ENCODE data around the gene RHEB.
A peak's percentile ranks its signal among the peaks of the same experiment; 100 is the strongest.
"Not testable (repeated sequence)": the region's sequence is repeated elsewhere in the genome, so short reads cannot be mapped to it uniquely, and the experiment has no call there.

The RHEB gene, protein sequence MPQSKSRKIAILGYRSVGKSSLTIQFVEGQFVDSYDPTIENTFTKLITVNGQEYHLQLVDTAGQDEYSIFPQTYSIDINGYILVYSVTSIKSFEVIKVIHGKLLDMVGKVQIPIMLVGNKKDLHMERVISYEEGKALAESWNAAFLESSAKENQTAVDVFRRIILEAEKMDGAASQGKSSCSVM

DNA sequence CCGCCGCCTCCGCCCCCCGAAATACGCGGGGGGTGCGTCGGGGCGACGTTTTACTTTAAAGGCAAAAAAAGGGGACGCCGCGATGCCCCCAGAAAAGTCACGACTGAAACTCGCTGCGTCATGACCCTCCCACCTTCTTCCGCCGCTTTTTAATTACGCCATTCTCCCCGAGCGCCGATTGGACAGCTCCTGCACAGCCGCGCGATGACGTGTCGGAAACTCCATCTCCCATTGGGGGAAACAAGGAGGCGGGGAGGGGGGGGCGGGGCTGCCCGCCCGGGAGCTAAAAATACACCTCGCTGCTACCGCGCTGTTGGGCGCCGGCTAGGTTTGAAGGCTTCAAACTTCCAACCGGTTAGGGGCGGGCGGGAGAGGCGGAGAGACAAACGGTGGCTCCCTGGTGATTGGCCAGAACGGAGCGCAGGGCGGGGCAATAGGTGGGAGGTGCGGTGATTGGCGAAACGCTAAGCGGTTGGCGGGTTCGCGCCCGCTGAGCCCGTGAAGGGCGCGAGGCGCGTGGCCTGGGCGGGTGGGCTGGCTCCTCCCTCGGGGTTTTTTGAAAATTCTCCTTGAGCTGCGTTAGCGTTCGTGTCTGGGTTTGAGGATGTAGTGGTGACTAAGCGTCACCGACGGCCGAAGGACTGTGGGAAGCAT is at the start of gene RHEB:
RHEB (minus strand) TSS at position 131 of the 654 bp plus-strand sequence. CDS start 384 bp downstream, outside the sequence.
- peak; percentile 99 for DNase-seq

DNA sequence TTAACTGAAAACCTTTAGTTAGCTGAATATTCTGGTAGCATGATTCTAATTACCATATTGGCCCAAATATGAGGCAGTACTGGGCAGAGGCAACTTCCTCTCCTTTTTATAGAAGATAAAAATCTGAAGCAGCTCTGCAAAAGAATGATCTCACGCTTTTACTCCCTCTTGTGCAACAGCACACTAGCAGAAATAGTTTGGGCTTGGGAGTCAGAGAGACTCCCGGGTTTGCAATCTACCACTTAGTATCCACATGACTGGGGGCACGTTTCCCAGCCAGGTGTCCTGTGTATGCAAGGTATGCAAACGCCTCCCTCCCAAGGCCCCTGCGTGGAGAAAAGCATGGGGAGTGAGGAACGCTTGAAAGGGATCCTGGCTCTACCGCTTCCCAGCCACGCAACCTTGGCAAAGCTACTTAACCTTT is 47.2 kb upstream of the RHEB start:
- no peak for DNase-seq

DNA sequence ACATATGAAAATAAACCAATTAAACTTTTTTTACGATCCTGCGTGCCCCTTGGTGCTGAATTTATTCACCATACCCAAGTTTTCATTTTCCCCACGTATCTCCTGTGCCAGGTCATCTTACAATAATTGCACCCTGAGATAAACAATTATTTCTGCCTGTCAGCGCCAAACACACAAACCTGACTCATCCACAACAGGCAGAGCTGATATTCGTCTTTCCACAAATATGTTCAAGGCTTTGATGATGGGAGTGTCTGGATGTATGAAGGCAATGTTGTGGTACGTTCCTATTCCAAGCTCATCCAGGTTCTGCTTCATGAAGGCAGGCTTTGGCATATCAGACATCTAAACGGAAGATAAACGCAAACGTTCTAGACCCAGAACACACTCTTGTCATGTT is 45.8 kb upstream of the RHEB start:
- DNase-seq, result no peak

DNA sequence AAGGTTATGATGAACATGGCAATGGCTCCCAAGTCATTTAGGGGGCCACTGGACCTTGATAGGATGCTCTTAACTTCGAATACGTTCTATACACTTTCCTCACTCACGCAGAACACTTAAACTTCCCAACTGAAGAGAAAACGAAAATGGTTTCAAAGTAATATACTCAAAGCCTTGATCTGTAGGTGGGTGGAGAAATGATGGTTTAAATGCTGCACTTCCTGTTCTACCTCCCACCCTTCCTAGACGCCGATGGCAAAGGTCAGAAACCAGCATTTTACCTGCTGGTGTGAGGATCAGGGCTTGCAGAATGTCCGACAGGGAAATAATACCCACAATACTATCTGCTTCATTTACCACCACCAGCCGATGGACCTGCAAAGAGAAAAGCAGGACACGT is 40.5 kb upstream of the RHEB start:
- DNase-seq, result no peak

DNA sequence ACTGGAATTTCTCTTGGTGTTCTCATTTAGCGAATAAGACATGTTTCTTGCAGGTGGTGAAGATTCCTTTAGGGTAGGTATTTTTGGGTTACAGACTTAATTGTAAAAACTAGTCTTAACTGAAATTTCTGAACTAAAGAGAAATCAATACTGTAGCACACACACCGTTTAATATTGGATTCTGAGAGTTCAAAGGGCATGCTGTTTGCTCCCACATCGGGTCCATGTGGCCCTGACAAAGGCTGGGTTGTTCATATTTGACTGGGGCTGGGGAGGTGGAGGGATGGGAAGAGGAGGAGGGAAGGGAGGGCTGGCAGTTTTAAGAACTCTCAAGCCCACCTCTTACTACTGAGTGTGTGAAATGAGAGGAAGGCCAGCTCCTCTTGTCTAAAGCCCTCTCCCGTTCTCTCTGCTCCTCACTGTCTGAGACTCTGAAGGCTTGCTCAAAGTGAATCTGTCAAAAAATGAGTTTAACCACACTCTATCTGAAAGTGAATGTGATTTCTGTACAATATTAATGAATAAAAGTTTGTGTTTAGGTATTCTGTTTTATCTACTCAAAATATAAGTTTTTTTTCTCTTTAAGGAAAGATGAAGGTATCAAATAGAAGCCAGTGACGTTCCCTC is 40.0 kb upstream of the RHEB start:
- no peak for DNase-seq

DNA sequence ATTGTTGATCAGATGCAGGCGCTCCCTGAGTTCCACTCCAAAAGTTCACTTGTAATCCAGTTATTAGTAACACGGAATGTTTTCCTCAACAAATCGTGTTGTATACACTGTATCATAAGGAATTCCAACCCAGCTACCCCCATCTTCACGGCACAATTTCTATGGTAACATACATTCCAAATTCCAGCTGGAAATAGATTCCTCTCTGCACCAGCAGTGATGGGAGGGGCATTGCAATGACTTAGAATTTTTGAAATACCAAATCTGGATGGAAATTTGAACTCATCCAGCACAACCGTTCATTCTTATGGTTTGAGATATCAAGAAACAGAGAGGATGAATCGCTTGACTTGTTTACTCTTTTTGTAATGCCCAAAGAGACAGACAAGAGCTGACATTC is 38.9 kb upstream of the RHEB start:
- DNase-seq, result no peak

DNA sequence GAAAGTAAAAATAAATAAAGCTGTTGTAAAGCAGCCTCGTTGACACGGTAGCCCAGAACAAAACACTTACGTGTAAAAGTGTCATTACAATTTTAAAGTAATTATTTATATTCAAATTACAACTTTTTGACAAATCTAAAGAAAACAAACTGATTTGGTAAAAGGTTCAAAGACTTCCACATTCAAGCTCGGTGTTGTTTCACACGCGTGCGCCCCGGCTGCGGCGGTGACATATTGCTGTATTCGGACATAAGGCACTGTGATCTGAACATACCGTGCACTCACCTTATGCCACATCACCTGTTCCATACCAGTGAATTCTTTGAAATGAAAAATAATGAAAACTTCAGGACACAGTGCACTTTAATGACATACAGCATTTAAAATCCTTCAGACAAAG is 36.9 kb upstream of the RHEB start:
- DNase-seq, result no peak

DNA sequence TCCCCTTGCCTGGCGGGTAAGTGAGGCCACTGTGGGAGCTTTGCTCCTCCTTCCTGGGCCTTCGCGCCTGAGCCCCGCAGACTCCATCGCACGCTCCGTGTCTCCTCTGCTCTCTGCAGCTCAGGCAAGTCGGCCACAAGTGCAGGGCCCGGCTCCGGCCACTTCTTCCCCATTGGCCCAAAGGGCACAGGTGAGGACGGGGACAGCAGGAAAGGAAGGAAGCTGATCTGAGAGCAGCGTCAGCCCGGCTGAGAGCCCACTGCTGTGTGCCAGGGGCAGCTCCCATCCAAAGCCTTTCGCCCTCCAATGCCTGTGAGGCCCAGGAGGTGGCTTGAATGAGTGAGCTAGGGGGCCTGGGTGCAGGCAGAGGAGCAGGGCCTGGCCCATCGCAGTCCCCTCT is 33.7 kb upstream of the RHEB start:
- no peak for DNase-seq

DNA sequence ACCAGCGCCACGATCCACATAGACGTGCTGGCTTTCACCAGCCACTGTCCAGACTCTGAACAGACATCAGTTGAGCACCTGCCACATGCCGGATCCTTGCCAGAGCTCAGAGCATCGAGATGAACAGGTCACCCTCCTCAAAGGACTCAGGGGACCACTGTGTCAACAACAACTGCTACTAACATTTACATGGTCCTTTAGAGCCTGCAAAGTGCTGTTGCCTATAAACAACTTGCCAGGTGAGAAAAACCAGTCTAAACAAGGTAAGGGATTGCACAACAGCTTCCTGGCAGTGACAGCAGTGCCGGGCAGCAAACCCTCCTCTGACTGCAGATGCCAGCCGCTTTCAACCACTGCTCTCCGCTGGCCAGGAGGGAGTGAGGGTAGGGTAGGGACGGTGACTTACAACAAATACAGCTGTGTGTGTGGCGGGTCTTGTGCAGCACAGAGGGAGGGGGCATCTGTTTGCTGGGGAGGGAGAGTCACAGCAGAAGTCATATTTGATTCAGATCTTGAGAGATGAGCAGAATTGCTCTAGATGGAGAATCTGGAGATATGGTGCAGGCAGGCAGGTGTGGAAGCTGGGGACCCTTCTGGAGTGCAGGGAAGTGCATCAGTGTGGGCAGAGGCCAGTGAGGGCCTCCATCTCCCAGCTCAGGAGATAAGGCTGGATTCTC is 32.8 kb upstream of the RHEB start:
- DNase-seq, result peak; percentile 89

DNA sequence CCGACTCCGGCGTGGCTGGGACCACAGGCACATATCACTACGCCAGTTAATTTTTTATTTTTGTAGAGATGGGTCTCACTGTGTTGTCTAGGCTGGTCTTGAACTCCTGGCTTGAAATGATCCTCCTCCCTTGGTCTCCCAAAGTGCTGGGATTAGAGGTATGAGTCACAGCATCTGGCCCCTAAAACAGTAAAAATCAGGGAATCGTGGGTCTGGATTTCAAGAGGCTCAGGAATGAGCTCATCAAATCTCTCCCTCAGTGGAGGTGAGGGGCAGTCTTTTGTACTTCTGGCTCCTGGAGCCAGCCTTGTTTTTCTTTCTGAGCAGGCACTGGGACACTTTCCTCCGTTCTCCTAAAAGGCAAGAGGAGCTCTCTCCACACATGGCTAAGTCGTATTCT is 32.1 kb upstream of the RHEB start:
- no peak for DNase-seq

DNA sequence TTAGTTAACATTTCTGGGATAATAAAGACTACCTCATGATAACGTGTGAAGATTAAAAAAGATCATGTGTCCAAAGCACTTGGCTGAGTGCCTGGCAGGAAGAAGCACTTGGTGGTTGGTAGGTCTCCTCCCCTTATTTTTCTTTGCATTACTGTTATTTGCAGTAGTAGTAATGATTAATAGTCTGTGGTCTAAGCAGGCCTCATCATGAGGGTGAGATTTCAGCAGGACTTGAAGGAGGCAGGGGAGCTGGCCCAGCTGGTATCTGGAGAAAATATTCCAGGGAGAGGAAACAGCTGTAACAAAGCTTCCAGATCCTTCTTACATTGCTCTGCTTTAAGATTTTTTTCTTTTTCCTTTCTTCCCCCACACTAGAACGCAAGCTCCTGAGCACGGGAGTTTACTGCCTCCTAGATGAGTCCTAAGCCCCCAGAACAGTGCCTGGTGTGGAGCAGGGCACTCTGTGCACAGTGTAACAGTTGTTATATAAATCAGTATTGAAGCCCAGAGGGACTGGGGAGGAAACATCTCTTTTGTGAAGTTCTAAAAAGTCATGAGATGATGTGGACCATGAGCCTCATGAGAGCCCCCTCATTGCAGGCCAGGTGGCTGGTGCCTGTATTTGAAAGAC is 31.1 kb upstream of the RHEB start:
- no peak for DNase-seq

DNA sequence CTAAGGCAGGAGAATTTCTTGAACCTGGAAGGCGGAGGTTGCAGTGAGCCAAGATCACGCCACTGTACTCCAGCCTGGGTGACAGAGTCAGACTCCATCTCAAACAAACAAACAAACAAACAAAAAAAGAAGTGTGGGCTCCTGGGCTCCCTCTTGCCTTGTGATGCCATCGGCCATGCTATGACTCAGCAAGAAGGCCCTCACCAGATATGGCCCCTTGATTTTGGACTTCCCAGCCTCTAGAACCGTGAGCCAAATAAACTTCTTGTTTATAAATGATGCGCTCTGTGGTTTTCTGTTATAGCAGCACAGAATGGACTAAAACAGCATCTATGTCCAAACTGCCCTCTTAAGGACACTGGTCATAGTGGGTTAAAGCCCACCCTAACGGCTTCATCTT is 29.9 kb upstream of the RHEB start:
- DNase-seq, result no peak

DNA sequence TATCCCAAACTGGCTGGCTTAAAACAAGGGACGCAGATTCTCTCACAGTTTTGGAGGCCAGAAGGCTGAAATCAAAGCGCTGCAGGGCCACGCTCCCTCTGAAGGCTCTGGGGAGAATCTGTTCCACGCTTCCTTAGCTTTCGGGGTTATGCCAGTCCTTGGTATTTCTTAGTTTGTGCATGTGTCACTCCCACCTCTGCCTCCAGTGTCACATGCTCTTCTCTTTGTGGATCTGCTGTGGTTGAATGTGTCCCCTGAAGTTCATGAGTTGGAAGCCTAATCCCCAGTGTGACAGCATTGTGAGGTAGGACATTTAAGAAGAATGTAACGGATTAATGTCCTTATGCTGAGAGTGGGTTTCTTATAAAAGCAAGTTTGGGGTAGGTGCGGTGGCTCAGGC is 29.4 kb upstream of the RHEB start:
- DNase-seq, result no peak

DNA sequence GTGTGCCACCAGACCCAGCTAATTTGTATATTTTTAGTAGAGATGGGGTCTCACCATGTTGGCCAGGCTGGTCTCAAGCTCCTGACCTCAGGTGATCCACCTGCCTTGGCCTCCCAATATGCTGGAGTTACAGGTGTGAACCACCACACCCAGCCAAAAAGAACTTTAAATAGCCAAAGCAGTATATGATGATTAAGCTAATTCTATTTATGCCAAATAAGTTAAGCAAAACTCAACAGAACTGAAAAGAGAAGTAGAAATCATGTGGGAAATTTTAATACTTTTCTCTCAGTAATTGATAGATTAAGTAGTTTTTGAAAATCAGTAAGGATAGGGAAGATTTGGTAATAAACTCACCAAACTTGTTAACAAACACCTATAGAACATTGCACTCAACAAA is 24.5 kb upstream of the RHEB start:
- no peak for DNase-seq

DNA sequence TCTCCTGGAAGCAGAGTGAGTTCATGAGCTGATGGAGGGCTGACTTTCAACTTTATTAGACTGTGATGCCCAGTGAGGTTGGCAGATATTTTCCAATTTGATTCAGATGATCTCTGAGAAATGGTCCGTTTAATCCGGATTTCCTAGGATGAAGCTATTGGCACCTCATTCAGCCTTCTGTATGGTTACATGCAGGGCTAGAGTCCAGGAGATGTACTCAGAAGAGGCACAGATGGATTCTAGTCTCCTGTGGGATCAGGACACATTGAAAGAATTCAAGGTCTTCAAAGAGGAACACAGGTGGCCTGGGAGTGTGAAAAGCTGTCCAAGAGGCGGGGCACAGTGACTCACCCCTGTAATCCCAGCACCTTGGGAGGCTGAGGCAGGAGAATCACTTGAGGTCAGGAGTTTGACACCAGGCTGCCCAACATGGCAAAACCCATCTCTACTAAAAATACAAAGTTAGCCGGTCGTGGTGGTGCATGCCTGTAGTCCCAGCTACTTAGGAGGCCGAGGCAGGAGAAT is 23.0 kb upstream of the RHEB start:
- DNase-seq, result no peak

DNA sequence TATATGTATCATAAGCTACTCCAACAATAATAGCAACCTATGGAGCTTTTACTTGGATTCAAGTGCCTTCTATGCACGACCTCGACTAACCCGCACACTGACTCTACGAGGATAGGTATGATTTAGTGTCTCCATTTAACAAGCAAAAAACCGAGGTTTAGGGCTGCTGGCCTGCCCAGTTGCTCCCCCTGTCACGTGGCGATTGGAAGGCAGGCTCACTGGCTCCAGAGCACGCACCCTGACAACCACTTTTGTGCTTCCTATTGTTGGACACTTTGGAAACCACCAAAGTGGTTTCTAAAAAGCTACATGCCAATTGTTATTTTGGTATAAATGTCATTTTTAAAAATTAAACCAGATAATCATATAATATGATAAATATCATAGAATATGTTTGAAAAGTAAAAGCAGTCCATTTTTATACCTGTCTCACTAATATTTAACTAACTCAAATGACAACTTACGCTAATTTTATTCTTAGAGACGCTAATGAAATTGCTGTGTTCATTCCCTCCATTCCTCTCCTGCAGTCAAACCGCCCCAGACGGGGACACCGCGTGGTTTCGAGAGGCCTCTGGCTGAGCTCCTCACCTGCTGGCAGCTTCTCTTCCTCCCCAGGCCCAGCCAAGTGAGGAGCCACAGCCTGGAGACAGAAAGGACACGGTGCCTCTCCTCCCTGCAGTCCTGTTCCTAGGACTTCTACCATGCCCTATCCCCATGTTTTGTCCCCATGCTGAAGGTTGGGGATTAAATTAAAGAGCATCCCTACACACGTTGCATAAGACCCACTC is 22.2 kb upstream of the RHEB start:
- DNase-seq, result no peak

DNA sequence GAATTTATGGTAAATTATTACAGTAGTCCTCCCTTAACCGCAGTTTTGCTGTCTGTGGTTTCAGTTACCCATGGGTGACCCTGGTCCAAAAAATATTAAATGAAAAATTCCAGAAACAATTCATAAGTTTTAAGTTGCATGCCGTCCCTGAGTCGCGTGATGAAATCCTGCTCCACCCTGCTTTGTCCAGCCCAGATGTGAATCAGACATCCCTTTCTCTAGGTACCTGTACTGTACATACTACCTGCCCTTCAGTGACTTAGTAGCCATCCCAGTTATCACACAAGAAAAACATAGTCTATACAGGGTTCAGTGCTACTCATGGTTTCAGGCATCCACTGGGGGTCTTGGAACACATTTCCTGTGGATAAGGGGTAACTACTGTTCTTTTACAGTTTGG is 20.5 kb upstream of the RHEB start:
- no peak for DNase-seq

DNA sequence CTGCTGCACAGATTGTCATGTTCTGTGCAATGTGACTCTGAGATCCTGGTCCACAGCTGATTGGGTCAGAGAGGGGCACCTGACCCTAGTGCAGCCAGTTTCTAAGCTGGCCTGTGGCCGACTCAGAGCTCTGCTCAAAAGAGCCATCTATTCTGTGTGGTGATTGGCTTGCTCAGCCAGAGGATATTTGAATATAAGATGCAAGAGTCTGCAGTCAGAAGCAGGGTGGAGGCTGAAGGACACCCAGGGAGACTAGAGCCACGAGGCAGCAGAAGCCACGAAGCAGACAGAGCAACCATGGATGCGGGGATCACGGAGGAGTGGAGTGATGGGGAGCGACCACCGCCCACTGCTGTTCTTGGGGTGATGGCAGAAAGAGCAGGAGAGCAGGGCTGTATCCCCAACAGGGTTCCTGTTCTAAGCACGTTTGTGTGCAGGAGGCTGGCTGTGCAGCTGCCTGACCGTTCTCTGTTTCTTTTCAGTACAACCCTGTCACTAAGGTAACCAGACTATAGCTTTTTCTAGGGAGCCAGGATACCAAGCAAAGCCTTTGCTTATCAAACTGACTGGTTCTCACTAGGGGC is 19.5 kb upstream of the RHEB start:
- DNase-seq, result peak; percentile 67

DNA sequence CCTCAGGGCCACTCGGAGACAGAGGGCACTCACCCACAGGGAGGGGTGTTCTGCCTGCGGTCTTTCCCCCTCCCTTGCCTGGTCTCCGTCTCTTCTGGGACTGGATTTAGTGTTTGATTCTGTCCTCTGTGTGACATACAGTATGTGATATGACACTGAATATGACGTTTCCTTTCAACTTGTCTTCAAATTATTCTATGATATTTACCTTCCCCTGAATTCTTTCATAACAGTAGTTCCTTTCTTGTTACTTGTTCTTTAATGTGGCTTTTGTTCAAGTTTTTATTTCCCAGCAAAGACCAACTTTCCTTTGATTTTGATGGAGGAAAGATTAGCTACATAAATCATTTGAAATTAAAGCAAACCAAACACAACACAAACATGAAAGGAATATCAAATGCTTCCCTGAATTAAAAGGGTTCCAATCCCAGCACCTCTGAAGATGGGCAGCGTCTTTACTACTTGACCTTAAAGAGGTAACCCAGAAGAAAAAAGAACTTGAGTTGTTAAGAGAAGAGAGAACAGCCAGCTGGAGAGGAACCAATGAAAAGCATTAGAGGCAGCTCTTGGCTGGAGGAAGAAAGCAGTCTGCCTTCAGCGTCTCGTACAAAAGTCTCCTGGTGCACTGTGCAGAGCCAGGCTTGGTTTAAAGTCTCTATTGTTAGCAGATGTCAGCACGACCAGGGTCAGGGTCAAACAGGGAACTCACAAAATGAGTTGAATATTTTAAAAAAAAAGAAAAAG is 18.3 kb upstream of the RHEB start:
- no peak for DNase-seq

DNA sequence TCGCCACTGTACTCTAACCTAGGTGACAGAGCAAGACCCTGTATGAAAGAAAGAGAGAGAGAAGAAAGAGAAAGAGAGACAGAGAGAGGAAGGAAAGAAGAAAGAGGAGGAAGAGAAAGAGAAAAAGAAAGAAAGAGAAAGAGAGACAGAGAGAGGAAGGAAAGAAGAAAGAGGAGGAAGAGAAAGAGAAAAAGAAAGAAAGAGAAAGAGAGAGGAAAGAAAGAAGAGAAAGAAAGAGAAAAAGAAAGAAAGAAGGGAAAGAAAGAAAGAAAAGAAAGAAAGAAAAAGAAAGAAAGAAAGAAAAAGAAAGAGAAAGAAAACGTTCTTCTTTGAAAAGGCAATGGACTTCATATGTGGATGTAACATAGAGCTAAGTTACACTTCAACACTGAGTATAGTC is 16.5 kb upstream of the RHEB start:
- DNase-seq, result not testable (repeated sequence)

DNA sequence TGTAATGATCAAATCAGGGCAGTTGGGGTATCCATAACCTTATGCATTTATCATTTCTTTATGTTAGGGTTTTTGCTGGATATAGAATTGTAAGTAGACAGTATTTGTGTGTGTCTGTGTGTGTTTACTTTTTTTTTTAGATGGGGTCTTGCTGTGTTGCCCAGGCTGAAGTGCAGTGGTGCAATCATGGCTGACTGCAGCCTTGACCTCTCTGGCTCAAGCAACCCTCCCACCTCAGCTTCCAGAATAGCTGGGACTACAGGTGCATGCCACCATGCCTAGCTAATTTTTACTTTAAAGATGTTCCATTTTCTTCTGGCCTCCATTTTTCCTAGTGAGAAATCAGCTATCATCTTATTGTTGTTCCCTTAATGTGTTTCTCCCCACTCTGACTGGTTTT is 10.1 kb upstream of the RHEB start:
- no peak for DNase-seq
